Measurements from ENCODE around the gene GOLPH3. TPM values are rescaled to one million over a fixed set of nuclear protein-coding genes. Genes with fewer than 3 reads are reported as not detected.

The GOLPH3 gene
- polyA plus RNA-seq, 1 donor (not counting 4 experiments of a cell fraction or from before 2014, with no cell fraction given) = 42.0 TPM

DNA sequence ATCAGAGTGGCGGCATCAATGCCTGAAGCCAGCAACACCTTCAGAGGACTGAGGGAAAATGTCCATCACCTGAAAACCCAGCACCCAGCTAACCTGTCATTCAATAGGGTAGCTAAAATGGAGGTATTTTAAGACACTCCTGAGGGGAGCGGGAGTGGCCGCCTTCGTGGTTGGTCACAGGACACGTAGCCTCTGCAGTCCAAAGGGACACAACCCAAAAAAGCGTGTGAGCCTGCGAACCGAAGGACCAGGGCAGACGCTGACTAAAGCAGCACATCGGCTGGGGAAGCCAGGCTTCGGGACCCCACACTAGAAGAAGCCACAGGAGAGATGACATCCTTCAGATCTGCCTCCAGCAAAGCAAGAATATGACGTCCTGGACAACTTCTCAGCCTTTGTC, 70.6 kb downstream of the GOLPH3 start:
- DNase-seq (ENCODE audit: low read depth, low spot score) = no peak
- H4K20me1 ChIP-seq (ENCODE audit: control insufficient read depth, extremely low read depth, insufficient read depth, low read length) = no peaks in the 10 kb centered on the region
- H3K4me2 ChIP-seq (ENCODE audit: control insufficient read depth, extremely low read depth, insufficient read depth, low read depth, low read length) = no peak overlapping the region
- H3K79me2 ChIP-seq (ENCODE audit: control insufficient read depth, insufficient read depth, low read length) = no peaks in the 10 kb centered on the region
- no peak overlapping the region for H3K4me3 ChIP-seq (ENCODE audit: control insufficient read depth in 2 of 3, extremely low read depth in 1 of 3, insufficient read depth in 2 of 3, low read depth in 1 of 3, low read length in 3 of 3)
- no peak overlapping the region for H2AFZ ChIP-seq (ENCODE audit: control insufficient read depth, low read length)
- no peak overlapping the region for H3K9ac ChIP-seq (ENCODE audit: control insufficient read depth, extremely low read depth, insufficient read depth, low read length)
- dilution Hi-C loops (cut with MboI; ENCODE audit: extremely low pct_ligation_motif_present, low sequenced_read_pairs) = no loop called here
- no peak overlapping the region for H3K27ac ChIP-seq (ENCODE audit: control insufficient read depth, insufficient read depth, low read length)
- no peaks in the 10 kb centered on the region for H3K9me1 ChIP-seq (ENCODE audit: control insufficient read depth, extremely low read depth, insufficient read depth, low read length)
- no peaks in the 10 kb centered on the region for H3K27me3 ChIP-seq (ENCODE audit: control insufficient read depth, extremely low read depth, insufficient read depth, low read length)
- no peaks in the 10 kb centered on the region for H3K9me3 ChIP-seq (ENCODE audit: control insufficient read depth, low read depth, low read length)
- H3K36me3 ChIP-seq (ENCODE audit: control insufficient read depth in 2 of 2, extremely low read depth in 1 of 2, insufficient read depth in 2 of 2, low read length in 2 of 2) = peaks cover 21 to 27% of the 10 kb centered on the region in 2 experiments
- no peaks in the 10 kb centered on the region for H3K4me1 ChIP-seq (ENCODE audit: control insufficient read depth, extremely low read depth, insufficient read depth, low read length)
- no peak for TF ChIP-seq EZH2 (IDR thresholded peaks at IDR 0.05; ENCODE audit: low read length)
- TF ChIP-seq, protein P1, sequence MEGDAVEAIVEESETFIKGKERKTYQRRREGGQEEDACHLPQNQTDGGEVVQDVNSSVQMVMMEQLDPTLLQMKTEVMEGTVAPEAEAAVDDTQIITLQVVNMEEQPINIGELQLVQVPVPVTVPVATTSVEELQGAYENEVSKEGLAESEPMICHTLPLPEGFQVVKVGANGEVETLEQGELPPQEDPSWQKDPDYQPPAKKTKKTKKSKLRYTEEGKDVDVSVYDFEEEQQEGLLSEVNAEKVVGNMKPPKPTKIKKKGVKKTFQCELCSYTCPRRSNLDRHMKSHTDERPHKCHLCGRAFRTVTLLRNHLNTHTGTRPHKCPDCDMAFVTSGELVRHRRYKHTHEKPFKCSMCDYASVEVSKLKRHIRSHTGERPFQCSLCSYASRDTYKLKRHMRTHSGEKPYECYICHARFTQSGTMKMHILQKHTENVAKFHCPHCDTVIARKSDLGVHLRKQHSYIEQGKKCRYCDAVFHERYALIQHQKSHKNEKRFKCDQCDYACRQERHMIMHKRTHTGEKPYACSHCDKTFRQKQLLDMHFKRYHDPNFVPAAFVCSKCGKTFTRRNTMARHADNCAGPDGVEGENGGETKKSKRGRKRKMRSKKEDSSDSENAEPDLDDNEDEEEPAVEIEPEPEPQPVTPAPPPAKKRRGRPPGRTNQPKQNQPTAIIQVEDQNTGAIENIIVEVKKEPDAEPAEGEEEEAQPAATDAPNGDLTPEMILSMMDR (optimal IDR thresholded peaks at IDR 0.05 in 1 of 3, IDR thresholded peaks at IDR 0.05 in 1 of 3, conservative IDR thresholded peaks at IDR 0.05 in 1 of 3; ENCODE audit: extremely low read depth in 1 of 3, insufficient read depth in 2 of 3, low read length in 3 of 3) = no peak
- no peak for FAIRE-seq

DNA sequence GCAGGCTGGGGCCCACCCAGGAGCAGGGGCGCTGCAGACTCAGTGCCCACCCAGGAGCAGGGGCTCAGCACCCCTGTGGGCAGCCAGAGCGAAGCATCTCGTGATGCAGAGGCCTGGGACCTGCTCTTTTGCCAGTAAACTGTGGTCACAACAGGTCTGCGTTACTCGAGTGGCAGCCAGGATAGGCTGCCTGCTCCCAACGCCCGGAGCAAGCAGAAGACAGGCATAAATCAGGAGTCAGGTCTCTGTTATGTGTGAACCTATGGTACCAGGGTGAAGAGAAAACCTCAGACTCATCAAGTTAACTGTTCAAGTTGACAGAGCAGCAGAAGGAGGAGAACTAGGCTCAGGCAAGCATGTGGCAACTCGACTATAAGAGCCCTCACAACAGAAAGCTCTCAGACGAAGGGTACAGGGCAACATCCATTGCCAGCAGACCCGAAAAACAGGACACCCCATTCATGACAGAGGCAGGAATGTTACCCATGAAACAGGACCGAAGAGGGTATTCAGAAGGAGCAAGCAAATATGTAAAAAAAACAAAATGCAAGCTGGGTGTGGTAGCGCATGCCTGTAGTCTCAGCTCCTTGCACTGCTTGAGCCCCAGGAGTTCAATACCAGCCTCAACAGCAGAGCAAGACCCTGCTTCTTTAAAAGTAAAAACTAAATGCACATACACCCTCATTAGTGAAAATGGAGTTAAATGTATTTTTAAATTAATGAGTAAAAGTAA, 71.7 kb downstream of the GOLPH3 start:
- Histone ChIP-seq H4K20me1 (ENCODE audit: control insufficient read depth, extremely low read depth, insufficient read depth, low read length) (no peaks in the 10 kb centered on the region), H2AFZ (ENCODE audit: control insufficient read depth, low read length) (no peak overlapping the region), H3K27ac (ENCODE audit: control insufficient read depth, insufficient read depth, low read length) (no peak overlapping the region), H3K27me3 (ENCODE audit: control insufficient read depth, extremely low read depth, insufficient read depth, low read length) (no peaks in the 10 kb centered on the region), H3K4me1 (ENCODE audit: control insufficient read depth, extremely low read depth, insufficient read depth, low read length) (no peaks in the 10 kb centered on the region), H3K4me3 (ENCODE audit: control insufficient read depth in 2 of 3, extremely low read depth in 1 of 3, insufficient read depth in 2 of 3, low read depth in 1 of 3, low read length in 3 of 3) (no peak overlapping the region), H3K9me1 (ENCODE audit: control insufficient read depth, extremely low read depth, insufficient read depth, low read length) (no peaks in the 10 kb centered on the region), H3K79me2 (ENCODE audit: control insufficient read depth, insufficient read depth, low read length) (no peaks in the 10 kb centered on the region), H3K9ac (ENCODE audit: control insufficient read depth, extremely low read depth, insufficient read depth, low read length) (no peak overlapping the region), H3K9me3 (ENCODE audit: control insufficient read depth, low read depth, low read length) (no peaks in the 10 kb centered on the region), H3K36me3 (ENCODE audit: control insufficient read depth in 2 of 2, extremely low read depth in 1 of 2, insufficient read depth in 2 of 2, low read length in 2 of 2) (peaks cover 20% of the 10 kb centered on the region in 2 experiments), H3K4me2 (ENCODE audit: control insufficient read depth, extremely low read depth, insufficient read depth, low read depth, low read length) (no peak overlapping the region)
- no peak for TF ChIP-seq EZH2 (IDR thresholded peaks at IDR 0.05; ENCODE audit: low read length)
- TF ChIP-seq, protein P1 (optimal IDR thresholded peaks at IDR 0.05 in 1 of 3, IDR thresholded peaks at IDR 0.05 in 1 of 3, conservative IDR thresholded peaks at IDR 0.05 in 1 of 3; ENCODE audit: extremely low read depth in 1 of 3, insufficient read depth in 2 of 3, low read length in 3 of 3) = no peak
- DNase-seq (ENCODE audit: low read depth, low spot score) (no peak), FAIRE-seq (no peak)
- dilution Hi-C loops (cut with MboI; ENCODE audit: extremely low pct_ligation_motif_present, low sequenced_read_pairs) = no loop called here
